GM13976 (cell line): Measurements from ENCODE around the gene SLC27A5.

Experiments
- DNase-seq: peaks from one replicate; pipeline ENCODE4 v3.0.0; 2012; ENCODE audit warnings: low spot score
- in situ Hi-C: fragments of 300-500 bp; cut with MboI; formaldehyde crosslinking; loops from one replicate; pipeline ENCODE4 v1.12.0; 2022; ENCODE audit warnings: low sequenced_read_pairs, mixed read lengths, inconsistent platforms; ENCODE audit not compliant: unreplicated experiment
- TF ChIP-seq, protein P1 (sequence below): IDR thresholded peaks from 2 replicates; pipeline ENCODE4 v1.5.1; 2012; ENCODE audit warnings: borderline replicate concordance, mild to moderate bottlenecking; ENCODE audit not compliant: insufficient read depth; ENCODE audit errors: extremely low read depth, missing control alignments, control extremely low read depth

Gene SLC27A5

DNA sequence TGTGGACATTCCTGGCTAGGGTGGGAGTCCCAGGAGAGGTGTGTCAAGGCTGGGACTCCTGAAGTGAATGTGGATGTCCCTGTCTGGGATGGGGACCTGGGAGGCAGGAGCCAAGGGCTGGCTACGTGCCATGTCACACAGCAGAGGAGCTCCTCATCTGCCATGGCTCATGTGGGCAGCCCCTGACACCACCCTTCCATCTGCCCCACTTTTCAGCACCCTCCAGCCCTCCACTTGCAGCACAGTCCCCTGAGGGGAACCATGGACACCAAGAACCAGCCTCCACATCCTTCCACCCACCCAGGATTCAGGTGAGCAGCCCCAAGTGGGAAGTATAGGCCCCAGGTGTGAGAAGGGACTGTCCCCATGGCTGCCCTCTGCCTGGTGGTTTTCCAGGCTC lies 33.9 kb downstream of the SLC27A5 start:
- TF ChIP-seq, protein P1, sequence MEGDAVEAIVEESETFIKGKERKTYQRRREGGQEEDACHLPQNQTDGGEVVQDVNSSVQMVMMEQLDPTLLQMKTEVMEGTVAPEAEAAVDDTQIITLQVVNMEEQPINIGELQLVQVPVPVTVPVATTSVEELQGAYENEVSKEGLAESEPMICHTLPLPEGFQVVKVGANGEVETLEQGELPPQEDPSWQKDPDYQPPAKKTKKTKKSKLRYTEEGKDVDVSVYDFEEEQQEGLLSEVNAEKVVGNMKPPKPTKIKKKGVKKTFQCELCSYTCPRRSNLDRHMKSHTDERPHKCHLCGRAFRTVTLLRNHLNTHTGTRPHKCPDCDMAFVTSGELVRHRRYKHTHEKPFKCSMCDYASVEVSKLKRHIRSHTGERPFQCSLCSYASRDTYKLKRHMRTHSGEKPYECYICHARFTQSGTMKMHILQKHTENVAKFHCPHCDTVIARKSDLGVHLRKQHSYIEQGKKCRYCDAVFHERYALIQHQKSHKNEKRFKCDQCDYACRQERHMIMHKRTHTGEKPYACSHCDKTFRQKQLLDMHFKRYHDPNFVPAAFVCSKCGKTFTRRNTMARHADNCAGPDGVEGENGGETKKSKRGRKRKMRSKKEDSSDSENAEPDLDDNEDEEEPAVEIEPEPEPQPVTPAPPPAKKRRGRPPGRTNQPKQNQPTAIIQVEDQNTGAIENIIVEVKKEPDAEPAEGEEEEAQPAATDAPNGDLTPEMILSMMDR, result no peak
- DNase-seq, result no peak
- in situ Hi-C loops, result no loop called here

DNA sequence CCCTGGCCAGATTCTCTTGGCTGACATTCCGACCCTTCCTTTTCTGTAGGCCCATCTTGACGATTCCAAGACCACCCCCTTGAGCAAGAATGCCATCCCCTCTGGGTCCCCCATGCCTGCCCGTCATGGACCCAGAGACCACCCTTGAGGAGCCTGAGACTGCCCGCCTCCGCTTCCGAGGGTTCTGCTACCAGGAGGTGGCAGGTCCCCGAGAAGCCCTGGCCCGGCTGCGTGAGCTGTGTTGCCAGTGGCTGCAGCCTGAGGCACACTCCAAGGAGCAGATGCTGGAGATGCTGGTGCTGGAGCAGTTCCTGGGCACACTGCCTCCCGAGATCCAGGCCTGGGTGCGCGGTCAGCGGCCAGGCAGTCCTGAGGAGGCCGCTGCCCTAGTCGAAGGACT lies 34.7 kb downstream of the SLC27A5 start:
- DNase-seq, result no peak
- in situ Hi-C loops, result no loop called here
- TF ChIP-seq, protein P1, result no peak

DNA sequence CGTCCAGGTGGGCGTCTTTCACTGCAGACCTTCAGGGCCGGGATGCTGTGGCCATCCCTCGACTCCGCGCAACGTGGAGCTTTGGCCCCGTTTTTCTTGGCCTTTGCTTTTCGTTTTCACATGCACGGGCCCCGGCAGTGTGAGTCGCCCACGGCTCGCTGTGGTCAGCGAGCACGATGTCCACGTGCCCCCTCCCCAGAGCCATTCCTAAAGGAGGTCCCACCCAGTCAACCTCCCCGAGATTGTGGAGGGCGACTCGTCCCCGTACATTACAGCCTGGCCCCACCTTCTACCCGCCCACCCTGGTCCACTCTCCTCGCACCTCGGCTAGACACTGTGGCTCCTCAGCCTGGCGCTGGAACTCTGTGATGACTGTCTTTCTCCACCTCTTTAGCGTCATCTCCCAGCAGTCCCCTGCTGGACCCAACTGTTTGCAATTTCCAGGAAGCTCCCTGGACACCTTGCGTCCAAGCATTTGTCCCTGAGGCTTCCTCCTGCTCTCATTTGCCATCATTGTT lies 35.2 kb downstream of the SLC27A5 start:
- TF ChIP-seq, protein P1, result no peak
- DNase-seq, result peak; percentile 58
- in situ Hi-C loops, result no loop called here

DNA sequence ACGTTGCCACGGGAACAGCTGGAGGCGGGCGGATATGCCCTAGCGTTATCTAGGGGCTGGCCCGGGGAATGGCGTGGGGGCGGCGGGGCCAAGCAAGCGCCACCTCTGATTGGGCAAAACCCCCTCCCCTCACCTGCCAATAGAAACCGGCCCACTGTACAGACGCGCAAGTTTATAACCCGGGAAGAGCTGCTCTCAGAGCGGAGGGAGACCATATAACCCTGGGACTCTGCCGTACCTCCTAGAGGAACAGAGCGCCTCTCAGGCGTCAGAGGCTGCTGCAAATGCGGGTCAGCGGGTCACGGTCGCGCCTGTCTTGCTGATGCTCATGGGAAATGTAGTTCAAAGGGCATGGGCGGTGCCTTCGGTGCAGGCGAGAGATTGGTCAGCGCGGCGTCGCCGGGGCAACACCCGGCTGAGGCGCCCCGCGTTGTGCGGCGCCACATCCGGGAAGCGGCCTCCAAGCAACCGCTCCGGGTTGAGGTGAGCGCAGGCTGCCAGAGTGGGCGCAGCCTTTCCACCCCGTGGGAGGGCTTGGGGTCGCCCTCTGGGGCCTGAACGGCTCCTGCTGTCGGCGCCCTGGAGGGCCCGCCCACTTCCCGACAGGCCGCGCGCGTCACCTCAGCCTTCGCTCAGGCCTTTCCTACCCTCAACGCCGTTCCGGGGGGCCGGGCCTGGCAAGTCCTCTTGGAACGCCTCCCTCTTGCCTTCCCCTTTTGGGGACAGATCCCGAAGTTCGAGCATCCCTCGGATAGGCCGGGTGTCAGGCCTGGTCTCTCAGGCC lies 35.9 kb downstream of the SLC27A5 start, which contains the start of gene ZNF446:
TSS of gene ZNF446 (plus strand) at position 639 of the 784 bp plus-strand sequence. CDS start 867 bp downstream, outside the sequence.
- TF ChIP-seq, protein P1, result no peak
- DNase-seq, result peak; percentile 96
- in situ Hi-C loops, result no loop called here

DNA sequence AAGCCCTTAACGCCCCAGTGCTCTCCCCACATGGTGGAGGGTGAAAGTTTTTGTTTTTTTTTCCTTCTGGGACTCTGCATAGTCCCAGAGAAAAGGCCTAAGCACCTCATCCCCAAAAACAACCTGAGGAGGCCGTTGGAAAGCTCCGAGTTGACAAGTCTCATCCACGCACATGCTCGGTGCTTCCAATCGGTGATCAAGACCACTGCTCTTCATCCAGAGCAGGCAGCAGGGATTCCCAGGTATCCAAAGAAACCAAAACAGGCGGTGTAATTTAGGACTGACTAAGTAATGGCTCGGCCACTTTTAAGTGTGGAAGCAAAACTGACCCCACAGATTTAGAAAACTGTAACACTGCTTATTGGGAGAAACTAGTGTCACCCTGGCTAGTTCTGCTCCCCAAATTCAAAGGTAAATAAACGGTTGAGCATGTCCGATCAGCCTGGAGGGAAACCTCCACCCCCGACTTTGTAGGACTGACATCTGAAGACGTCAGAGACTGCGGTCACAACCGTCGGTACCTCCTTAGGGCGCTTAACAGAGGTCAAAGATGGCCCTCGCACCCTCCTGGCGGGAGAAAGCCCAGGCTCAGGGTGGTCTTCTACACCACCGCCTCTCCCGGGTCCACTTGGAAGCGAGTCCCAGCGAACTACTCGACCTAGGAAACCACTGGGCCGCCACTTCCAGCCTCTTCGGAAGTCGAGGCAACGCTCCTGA lies 36.6 kb downstream of the SLC27A5 start:
- TF ChIP-seq, protein P1, result no peak
- no peak for DNase-seq
- in situ Hi-C loops, result no loop called here

DNA sequence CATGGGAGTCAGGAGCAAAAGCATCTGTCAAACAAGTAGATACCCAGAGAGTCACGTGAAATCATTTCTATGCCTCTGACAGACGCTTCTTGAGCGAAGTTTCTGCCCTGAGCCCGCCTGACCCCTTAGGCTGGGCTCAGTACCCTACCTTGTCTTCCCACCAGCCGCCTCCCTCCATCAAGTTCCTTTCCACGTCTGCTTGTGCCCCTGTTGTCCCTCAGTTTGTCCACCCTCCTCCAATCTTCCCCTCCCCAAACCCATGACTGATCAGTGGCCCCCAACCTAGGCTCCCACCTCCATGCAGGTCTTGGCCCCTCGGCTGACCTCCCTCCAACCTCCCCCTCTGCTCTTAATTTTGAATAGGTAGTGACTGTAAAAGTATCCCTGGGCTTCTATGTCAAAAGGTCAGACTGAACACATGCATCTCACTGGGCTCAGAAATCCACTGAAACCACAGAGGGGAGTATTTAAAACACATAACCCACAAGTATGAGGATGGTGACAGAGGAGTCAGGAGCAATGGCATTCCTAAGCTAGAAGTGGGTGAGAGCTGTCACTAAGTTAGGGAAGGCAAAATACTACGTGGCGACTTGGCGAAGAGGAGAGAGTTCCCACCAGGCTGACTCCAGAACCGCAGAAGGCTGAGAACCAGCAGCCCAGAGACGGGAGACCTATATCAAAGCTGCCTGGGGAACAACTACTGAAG lies 37.3 kb downstream of the SLC27A5 start:
- in situ Hi-C loops, result no loop called here
- TF ChIP-seq, protein P1, result no peak
- no peak for DNase-seq
